Measurements from ENCODE around the gene TRIM36.

Gene TRIM36

GRCh38 chr5:115166744-115167393, 2.8 kb downstream of the TRIM36 start:
- DNase-seq (ENCODE audit: low read depth in 2 of 2): no peak

DNA sequence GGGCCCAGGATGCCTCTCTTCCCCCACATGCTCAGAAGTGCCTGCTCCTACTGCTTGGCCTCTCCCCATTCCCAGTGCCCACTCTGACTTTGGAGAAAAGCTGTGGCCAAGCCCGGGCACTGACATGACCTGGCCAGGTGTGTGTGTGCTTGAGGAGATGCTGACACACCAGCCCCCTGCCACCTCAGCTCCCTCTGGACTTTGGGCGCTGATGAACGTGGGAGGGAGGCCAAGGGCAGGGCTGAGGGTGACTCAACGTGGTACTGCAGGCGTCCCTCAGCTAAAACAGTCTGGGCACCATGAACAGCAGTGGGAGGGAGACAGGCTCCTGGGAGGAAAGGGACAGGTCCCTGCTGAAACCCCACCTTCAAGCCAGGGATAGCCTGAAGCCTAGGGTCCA, 3.9 kb downstream of the TRIM36 start:
- no peak for DNase-seq (ENCODE audit: low read depth in 2 of 2)

DNA sequence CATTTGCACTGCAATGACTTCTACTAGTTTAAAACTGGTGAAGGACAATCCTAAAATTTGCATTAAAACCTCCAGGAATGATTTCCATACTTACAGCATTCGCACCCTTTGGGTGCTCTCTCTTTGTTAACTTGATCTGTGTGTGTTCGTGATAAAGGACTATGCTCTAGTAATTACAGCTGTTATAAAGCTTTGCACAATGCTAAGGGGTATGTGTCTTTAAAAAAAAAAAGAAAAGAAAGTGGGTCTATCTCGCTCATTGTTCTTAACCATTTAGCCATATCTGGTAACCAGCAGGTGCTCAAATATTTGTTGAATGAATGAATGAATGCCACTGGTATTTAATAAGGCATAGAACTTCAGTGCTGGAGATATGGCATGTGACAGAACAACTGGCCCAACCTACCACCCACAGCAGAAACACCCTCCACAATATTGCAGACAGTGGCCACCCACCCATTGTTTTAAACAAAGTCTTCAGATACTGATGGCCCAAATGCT, 8.7 kb downstream of the TRIM36 start:
- DNase-seq (ENCODE audit: low read depth in 2 of 2): no peak

DNA sequence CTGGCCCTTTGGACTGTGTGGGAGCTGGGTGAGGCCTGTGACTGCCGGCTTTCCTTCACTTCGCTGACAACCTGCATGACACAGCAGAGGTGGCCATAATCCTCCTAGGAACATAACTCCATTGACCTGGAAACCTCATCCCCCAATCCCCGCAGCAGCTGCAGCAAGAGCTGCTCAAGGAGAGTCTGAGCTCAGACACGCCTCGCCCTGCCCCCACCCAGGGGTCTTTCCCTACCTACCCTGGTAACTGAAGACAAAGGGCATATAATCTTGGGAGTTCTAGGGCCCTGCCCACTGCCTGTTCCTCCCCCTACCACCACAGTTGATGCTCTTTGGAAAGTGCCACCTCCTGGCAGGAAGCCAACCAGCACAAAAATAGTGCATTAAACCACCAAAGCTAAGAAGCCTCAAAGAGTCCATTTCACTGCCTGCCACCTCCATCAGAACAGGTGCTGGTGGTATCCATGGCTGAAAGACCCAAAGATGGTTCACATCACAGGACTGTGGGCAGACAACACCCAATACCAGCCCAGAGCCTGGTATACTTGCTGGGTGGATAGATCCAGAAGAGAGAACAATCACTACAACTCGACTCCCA, 18.4 kb downstream of the TRIM36 start:
- no peak for DNase-seq (ENCODE audit: low read depth in 2 of 2)

GRCh38 chr5:115150512-115150911, 19.2 kb downstream of the TRIM36 start:
- DNase-seq (ENCODE audit: low read depth in 2 of 2): no peak

DNA sequence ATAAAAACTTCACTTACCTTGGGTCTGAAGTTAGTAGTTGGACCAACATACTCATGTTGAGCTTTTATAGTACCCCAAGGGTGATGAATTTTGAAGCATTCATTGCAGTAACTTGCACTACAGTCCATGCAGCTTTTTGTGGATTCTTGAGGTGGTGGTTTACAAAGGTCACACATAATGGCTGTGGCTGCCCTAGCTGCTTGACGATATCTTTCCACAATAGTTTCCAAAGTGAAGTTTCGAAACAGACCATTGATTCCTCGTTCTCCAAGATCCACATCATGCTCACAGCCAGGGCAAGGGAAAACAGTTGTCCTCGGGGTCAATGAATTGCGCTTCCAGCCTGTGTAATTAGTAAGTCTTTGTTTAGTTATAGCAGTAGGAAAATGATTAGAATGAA, 22.7 kb downstream of the TRIM36 start:
- DNase-seq (ENCODE audit: low read depth in 2 of 2): no peak

- no peak for DNase-seq (ENCODE audit: low read depth in 2 of 2)
Measured at GRCh38 chr5:115136294-115136693, 33.4 kb downstream of the TRIM36 start.

- no peak for DNase-seq (ENCODE audit: low read depth in 2 of 2)
Measured at GRCh38 chr5:115132465-115132864, 37.2 kb downstream of the TRIM36 start.

GRCh38 chr5:115126303-115126702, 43.4 kb downstream of the TRIM36 start:
- DNase-seq (ENCODE audit: low read depth in 2 of 2): no peak

- no peak for DNase-seq (ENCODE audit: low read depth in 2 of 2)
Measured at GRCh38 chr5:115124741-115125140, 45.0 kb downstream of the TRIM36 start.

- DNase-seq (ENCODE audit: low read depth in 2 of 2): no peak
Measured at GRCh38 chr5:115116001-115116400, 53.7 kb downstream of the TRIM36 start.

DNA sequence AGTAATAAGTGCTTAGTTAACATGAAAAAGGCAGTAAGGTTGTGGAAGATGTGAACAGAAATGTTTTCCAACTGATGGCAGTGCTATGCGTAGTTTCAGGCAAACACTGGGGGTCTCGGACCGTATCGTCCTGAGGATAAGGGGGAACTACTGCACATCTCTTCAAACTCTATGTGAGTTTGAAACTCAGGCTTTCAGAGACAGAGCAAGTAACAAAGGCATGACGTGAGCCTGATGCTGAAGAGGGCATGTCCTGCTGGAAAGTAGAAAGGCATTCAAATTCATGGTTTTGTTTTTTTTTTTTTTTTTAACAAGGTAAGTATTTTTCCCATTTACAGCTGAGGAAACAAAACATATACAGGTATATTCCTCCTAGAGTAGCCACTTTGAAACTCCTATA, 59.9 kb downstream of the TRIM36 start:
- DNase-seq (ENCODE audit: low read depth in 2 of 2): no peak

DNA sequence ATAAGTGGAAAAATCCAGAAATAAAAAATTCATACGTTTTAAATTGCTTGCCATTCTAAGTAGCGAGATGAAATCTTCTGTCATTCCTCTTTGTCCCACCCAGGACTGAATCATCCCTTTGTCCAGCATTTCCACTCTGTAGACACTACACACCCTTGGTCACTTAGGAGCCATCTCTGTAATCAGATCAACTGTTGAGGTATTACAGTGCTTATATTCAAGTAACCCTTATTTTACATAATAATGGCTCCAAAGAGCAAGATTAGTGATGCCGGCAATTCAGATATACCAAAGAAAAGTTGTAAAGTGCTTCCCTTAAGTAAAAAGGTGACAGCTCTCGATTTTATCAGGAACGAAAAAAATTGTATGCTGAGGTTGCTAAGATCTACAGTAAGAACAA, 60.4 kb downstream of the TRIM36 start:
- no peak for DNase-seq (ENCODE audit: low read depth in 2 of 2)

DNA sequence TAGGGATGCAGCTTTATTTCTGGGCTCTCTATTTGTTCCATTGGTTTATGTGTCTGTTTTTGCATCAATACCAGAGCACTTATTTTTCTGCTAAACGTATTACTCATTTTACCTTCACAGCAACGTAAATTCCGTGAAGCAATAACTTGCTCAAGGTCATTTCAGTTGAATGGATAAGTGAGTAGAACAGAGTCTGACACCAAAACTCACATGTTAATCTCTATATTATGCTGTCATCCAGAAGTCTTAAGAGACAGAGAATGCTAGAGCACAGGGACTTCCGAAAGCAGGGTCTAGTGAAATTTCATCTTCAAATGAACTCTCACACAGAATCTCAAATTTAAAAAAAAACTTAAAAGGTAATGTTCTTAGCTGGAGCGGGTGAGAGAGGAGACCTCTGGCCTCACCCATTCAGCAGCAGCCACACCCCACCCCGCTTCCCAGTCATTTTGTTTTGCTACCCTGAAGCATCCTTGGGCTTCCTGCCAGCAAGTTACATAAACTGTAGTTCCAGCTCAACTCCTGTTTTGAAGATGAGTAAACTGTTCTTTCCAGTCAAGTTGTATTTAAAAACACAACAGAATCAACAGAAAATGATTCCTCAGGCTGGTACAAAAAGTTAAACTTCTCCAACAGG, 69.3 kb downstream of the TRIM36 start:
- no peak for DNase-seq (ENCODE audit: low read depth in 2 of 2)

- no peak for DNase-seq (ENCODE audit: low read depth in 2 of 2)
Measured at GRCh38 chr5:115098041-115098702, 71.5 kb downstream of the TRIM36 start.

DNA sequence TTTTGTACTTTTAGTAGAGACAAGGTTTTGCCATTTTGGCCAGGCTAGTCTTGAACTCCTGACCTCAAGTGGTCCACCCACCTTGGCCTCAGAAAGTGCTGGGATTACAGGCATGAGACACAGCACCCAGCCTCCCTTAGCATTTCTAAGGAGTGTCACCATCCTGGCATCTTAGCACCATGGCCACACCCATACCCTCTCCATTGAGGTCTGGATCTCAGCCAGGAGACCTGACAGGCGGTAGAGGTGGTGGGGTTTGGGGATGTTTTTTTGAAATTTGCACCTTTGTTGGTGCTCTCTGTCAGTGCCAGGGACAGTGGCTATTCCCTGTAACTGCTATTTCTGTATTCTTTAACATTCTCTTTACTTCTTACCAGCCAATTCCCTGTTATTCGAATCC, 72.5 kb downstream of the TRIM36 start:
- DNase-seq (ENCODE audit: low read depth in 2 of 2): no peak

DNA sequence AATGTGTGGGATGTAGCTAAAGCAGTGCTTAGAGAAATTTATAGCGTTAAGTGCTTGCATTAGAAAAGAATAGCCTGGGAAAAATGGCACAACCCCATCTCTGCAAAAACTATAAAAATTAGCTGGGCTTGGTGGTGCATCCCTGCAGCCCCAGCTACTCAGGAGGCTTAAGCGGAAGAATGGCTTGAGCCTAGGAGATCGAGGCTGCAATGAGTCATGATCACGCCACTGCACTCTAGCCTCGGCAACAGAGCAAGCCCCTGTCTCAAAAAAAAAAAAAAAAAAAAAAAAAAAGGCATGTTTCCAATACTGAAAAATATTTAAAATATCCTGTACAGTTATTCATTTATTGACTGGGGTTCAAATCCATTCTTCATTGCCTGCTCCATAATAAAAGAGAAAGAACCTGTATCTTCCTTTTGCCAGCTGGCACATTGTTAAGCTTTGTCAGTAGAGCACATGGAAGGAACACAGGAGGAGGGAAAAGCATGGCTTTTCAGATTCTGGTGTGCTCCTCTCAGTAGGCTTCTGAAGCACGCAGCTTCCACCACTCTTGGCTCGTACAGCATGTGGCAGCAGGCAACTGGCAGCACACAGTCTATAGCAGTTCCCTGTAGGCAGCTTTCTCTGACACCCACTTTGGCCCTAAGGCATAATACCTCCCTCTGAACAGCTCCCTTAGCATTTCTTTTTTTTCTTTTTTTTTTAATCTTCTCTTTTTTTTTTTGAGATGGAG, 73.5 kb downstream of the TRIM36 start:
- no peak for DNase-seq (ENCODE audit: low read depth in 2 of 2)

GRCh38 chr5:115087951-115088350, 81.8 kb downstream of the TRIM36 start:
- DNase-seq (ENCODE audit: low read depth in 2 of 2): no peak

GRCh38 chr5:115086473-115086872, 83.2 kb downstream of the TRIM36 start:
- DNase-seq (ENCODE audit: low read depth in 2 of 2): no peak

DNA sequence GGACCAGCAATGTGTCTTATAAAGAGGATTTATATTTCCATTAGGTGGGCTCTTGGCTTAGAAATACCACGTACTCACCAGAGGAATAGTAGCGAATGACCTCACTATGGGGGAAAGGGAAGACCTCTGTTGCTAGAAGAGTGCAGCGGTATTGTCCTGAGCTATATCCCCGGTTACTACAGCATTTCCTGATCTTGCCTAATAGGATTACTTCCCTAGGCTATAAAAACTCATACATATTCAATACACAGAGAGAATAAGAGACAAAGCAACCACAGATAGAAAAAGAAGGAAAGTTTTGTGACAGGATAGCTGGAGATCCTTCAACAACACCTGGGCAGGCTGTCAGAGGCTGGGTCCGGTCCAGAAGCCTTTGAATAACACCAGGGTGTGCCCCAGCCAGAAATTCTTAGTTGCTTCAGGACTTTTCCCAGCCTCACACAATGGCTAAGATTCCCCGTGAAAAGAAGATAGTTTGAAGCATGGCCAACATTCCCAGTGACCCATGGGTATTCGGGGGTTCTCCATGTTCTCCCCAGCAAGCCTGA, 85.4 kb downstream of the TRIM36 start:
- DNase-seq (ENCODE audit: low read depth in 2 of 2): no peak

- DNase-seq (ENCODE audit: low read depth in 2 of 2): no peak
Measured at GRCh38 chr5:115079924-115080623, 89.6 kb downstream of the TRIM36 start.

Measured in stimulated activated CD8-positive, alpha-beta memory T cell treated with anti-CD3 and anti-CD28 coated beads, Interleukin-15, amount 100 ng/mL, for 4 hours (primary cell).